VCaP (cell line): ENCODE results near the gene TRAF4.

Experiments
- H3K27ac ChIP-seq: fragments of 450-650 bp; 2 replicates; pipeline ENCODE4 v1.5.1; 2017
- TF ChIP-seq, protein P1 (sequence below): fragments of 450-650 bp; conservative IDR thresholded peaks from 2 replicates; pipeline ENCODE4 v1.5.1; 2017; ENCODE audit warnings: mild to moderate bottlenecking, moderate library complexity

The TRAF4 gene

DNA sequence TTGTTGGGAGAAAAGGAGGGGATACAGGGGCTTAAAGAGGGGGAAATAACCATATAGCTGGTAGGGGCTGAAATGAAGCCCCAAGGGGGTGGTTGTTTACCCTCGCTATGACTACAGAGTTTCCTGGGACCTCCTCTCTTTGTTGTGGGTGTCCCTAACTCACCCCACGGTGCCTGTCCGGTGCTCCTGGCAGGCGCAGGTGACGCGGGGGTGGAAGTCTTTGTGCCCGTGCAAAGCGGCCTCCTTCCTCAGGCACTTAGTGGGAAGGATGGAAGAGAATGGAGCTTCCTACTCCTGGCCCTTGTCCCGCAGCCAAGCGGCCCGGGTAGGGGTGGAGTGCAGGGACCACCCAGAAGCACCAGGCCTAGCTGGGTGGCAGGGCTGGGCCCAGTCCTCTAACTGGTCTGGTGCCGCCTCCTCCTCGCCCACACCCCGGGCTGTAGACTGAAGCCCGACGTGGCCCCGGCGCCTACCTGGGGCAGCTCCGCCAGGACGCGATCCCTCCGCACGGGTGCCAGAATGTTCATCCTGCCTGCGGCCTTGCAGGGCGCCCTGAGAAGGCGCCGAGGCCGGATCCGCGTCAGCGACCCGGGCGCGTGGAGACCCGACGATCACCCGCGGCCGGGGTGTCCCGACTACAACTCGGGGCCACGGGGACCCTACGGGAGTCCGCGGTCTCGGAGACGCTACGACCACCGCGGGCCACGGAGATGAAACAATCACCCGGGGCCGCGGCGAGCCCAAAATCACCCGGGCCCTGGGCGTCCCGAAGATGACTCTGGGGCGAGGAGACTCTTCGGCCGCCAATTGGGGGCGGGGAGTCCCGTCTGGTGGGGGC lies 26.9 kb upstream of the TRAF4 start:
- no peak overlapping the region for H3K27ac ChIP-seq
- TF ChIP-seq, protein P1, sequence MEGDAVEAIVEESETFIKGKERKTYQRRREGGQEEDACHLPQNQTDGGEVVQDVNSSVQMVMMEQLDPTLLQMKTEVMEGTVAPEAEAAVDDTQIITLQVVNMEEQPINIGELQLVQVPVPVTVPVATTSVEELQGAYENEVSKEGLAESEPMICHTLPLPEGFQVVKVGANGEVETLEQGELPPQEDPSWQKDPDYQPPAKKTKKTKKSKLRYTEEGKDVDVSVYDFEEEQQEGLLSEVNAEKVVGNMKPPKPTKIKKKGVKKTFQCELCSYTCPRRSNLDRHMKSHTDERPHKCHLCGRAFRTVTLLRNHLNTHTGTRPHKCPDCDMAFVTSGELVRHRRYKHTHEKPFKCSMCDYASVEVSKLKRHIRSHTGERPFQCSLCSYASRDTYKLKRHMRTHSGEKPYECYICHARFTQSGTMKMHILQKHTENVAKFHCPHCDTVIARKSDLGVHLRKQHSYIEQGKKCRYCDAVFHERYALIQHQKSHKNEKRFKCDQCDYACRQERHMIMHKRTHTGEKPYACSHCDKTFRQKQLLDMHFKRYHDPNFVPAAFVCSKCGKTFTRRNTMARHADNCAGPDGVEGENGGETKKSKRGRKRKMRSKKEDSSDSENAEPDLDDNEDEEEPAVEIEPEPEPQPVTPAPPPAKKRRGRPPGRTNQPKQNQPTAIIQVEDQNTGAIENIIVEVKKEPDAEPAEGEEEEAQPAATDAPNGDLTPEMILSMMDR = no peak

DNA sequence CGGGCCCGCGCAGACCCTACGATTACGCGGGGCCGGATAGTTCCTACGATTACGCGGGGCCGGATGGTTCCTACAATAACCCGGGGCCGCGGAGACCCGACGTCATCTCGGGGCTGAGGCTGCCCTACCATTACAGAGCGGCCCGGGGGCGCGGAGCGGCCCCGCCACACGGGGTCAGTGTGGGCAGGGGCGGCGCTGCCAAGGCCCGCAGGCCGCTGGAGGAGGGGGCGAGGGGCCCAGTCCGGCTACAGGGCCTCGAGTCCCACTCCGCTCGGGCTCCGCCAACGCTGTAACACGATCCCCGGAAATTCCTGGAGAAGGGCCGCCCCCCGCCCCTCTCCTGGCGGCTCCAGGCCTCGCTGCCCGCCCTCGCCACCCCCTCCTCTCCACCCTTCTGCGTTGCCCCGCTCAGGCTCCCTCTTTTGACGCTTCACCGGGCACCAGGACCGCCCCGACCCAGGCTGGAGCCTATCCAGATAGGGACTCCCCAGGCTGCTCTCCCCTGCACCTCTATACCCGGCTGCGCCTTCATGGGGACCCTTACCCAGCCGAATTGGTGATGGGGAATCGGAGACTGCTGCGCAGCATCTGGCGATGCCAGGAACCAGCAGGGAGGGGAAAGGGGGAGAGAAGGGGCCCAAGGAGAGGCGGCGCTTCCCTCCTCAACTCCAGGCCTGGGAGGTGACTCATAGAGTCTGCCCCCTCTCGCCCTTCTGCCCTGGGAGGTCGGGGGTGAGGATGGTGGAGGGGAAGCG lies 26.1 kb upstream of the TRAF4 start, which contains the start of gene RAB34:
Gene RAB34, minus strand, starts transcription at position 291 of the 755 bp plus-strand sequence. CDS start 602 bp downstream, outside the sequence.
- H3K27ac ChIP-seq = peak within 1 kb of the TSS; percentile 100
- TF ChIP-seq, protein P1 = no peak

DNA sequence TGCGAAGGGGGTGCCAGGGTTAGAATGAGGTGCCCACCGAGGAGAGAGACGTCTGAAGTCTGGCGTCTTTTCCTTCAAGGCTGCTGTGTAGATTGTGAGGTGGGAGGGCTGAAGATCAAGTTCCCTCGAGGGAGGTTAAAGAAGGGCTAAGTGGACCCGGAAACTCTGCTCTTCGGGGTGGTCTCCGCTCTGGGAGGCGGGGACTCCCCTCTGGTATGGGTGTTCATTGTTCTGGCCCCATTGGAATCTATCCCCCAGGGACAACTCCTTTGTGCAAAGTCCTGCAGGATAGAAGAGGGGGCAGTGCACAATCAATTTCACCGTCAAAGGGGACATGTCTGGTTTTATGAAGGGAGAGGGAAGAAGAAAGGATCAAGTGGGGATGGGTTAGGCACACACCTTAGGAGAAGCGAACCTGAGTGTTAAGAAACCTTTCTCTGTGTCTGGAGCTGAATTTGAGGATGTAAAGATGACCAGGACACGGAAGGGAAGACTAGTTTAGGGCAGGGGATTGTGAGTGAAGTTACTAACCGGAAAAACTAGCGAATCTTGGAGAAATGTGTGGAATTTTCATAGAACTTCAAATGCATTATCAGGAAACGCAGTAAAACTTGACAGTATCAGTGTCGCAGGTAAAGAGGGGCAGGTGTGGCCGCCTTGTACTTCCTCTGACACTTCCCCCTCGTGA lies 25.3 kb upstream of the TRAF4 start:
- TF ChIP-seq, protein P1 = no peak
- H3K27ac ChIP-seq = peak overlapping the region; percentile 100

DNA sequence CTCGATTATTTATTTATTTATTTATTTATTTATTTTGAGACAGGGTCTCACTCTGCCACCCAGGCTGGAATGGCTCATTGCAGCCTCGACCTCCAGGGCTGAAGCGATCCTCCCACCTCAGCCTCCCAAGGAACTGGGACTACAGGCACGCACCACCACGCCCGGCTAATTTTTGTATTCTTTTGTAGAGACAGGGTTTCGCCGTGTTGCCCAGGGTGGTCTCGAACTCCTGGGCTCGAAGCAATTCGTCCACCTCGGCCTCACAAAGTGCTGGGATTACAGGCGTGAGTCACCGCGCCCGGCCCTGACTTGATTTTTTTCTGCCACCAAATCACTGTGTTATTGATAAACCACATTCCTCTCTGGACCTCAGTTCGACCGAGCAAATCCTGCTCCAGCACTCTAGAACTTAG lies 24.8 kb upstream of the TRAF4 start:
- H3K27ac ChIP-seq = peak overlapping the region; percentile 100
- TF ChIP-seq, protein P1 = no peak

DNA sequence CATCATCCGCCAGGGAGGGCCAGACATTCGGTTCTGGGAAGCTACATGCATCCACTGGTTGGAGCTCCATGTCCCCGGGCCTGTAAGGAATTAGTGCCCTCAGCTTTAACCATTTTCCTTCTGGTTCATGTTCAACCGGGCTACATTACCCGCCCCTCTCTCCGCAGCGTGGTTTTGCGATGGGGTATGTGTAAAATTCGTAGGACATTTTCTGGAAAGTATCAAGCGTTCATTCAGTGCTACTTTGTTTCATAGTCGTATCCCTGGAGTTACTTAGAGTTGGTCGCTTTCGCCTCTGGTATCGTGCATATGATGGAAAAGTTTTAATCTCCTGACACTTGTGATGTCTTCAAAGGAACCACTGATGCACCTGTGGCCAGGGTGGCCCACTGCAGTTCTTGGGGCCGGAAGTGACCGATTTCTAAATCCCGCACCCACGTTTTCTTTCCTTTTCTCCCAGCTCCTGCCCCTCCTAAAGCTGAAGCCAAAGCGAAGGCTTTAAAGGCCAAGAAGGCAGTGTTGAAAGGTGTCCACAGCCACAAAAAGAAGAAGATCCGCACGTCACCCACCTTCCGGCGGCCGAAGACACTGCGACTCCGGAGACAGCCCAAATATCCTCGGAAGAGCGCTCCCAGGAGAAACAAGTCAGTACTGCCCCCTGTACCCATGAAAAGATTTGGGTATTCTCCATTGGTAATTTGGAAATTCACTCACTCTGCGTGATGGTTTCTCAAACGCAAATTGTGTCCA lies 23.4 kb upstream of the TRAF4 start:
- H3K27ac ChIP-seq = peak overlapping the region; percentile 100
- TF ChIP-seq, protein P1 = peak; percentile 54

DNA sequence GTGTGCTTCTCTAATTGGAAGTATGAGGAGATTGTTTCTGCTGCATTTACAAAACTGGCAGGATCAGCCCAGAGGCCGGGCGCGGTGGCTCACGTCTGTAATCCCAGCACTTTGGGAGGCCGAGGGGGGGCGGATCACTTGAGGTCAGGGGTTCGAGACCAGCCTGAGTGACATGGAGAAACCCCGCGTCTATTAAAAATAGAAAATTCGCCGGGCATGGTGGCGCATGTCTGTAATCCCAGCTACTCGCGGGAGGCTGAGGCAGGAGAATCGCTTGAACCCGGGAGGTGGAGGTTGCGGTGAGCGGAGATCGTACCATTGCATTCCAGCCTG lies 22.8 kb upstream of the TRAF4 start:
- H3K27ac ChIP-seq = peak overlapping the region; percentile 100

DNA sequence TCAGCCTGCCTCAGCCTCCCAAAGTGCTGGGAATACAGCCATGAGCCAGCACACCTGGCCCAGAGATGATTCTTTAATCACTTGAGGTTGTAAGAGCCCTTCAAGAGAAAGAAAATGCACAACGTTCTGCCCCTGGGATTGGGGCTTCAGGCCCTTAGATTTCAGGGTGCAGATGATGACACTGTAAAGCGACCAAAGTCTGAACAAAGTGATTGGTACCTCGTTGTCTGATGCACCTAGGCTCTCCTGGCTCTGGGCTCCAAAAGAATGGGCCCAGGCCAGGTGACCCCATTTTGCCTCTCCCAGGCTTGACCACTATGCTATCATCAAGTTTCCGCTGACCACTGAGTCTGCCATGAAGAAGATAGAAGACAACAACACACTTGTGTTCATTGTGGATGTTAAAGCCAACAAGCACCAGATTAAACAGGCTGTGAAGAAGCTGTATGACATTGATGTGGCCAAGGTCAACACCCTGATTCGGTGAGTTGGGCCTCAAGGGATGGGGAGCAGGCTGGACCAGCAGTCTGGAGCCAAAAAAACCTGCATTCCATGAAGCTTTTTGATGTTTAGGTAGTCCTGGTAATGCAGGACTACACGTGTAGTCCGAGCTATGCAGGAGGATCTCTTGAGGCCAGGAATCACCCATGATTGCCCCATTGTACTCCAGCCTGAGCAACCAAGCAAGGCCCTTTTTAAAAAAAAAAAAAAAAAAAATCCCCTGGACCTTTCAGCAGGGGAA lies 21.2 kb upstream of the TRAF4 start:
- TF ChIP-seq, protein P1 = no peak
- peak overlapping the region; percentile 100 for H3K27ac ChIP-seq
